K562 (cell line): Measurements from ENCODE around the gene IKBKG. TPM values are rescaled to one million over a fixed set of nuclear protein-coding genes. Genes with fewer than 3 reads are reported as not detected.

Experiments
- ATAC-seq: fragments of 200-7000 bp; cut with Tn5 transposase; 3 replicates; pipeline ENCODE4 v1.9.1; 2020; ENCODE audit warnings: moderate library complexity
- BruUV-seq: library from RNA; stranded (reverse); fragments of 400-500 nt; replicated peaks from 2 replicates; lab custom pipeline; 2021; lab: Mats Ljungman, UMichigan
- CTCF ChIA-PET: fragments of 300-600 bp; formaldehyde crosslinking; extraction: SDS; loops from one replicate; lab custom pipeline; 2021; ENCODE audit warnings: low intra/inter-chr PET ratio; lab: Yijun Ruan, JAX
- POLR2A ChIA-PET: fragments of 300-600, 350-650 bp; sonication (Branson Sonifier 250); formaldehyde crosslinking; extraction: SDS; loops from one replicate; lab custom pipeline; 2021; ENCODE audit warnings: antibody characterized with exemption, inconsistent platforms; lab: Yijun Ruan, JAX
- DNase-seq, 4 experiments: peaks; one replicate each; pipeline versions ENCODE4 v3.0.0 to v3.0.0-alpha.2; 2011 to 2018; ENCODE audit warnings: low spot score in 3 of 4, mixed read lengths in 3 of 4; ENCODE audit errors: extremely low read depth in 1 of 4
- FAIRE-seq: peaks from 2 replicates; lab custom pipeline; 2011; peaks lifted over from hg19 to GRCh38; lab: Jason Lieb, UNC
- H2AFZ ChIP-seq: 2 replicates; pipeline ENCODE4 v1.6.0; 2011; ENCODE audit warnings: low read depth, low read length, control low read depth, inconsistent platforms
- H3K27ac ChIP-seq: fragments of 200-600 bp; 3 replicates; pipeline ENCODE4 v1.8.0; 2011; ENCODE audit warnings: low read depth, mild to moderate bottlenecking, control low read depth, inconsistent platforms, low read length, moderate library complexity, mixed read lengths; ENCODE audit errors: extremely low read depth
- H3K27me3 ChIP-seq, 2 experiments: fragments of 300-600 bp in 1 of 2; 2 replicates in 1 of 2; 3 replicates in 1 of 2; pipeline versions ENCODE4 v1.6.0 to v1.8.0; 2011; ENCODE audit warnings: inconsistent platforms in 2 of 2, low read length in 2 of 2, mild to moderate bottlenecking in 1 of 2, mixed read lengths in 1 of 2, moderate library complexity in 1 of 2; ENCODE audit not compliant: control insufficient read depth in 2 of 2, insufficient read depth in 2 of 2
- H3K36me3 ChIP-seq: fragments of 300-600 bp; 3 replicates; pipeline ENCODE4 v1.8.0; 2011; ENCODE audit warnings: mild to moderate bottlenecking, low read length, inconsistent platforms; ENCODE audit not compliant: control insufficient read depth, insufficient read depth
- H3K4me1 ChIP-seq, 2 experiments: fragments of 200-600 bp in 1 of 2; replicated peaks in 1 of 2; 2 replicates in 1 of 2; 3 replicates in 1 of 2; pipeline versions ENCODE4 v1.5.1 to v1.8.0; 2011; ENCODE audit warnings: inconsistent platforms in 2 of 2, low read length in 2 of 2, mild to moderate bottlenecking in 1 of 2, mixed read lengths in 1 of 2, moderate library complexity in 1 of 2; ENCODE audit not compliant: control insufficient read depth in 2 of 2, insufficient read depth in 2 of 2
- H3K4me2 ChIP-seq: 2 replicates; pipeline ENCODE4 v1.6.1; 2011; ENCODE audit warnings: low read length, control low read depth, inconsistent platforms, mixed read lengths; ENCODE audit not compliant: insufficient read depth
- H3K4me3 ChIP-seq: fragments of 200-600 bp; sonication (generic), shearing (Covaris generic); 2 replicates; pipeline ENCODE4 v1.5.1; 2016; ENCODE audit warnings: control low read depth, inconsistent platforms
- H3K79me2 ChIP-seq: fragments of 200-600 bp; 3 replicates; pipeline ENCODE4 v1.8.0; 2011; ENCODE audit warnings: low read length, inconsistent platforms; ENCODE audit not compliant: control insufficient read depth, insufficient read depth
- H3K9ac ChIP-seq, 2 experiments: 2 replicates each; pipeline versions ENCODE4 v1.6.0 to v1.6.1; 2011; ENCODE audit warnings: low read depth in 2 of 2, low read length in 2 of 2, control low read depth in 1 of 2, inconsistent platforms in 1 of 2, mild to moderate bottlenecking in 1 of 2, mixed read lengths in 1 of 2; ENCODE audit not compliant: insufficient read depth in 1 of 2
- H3K9me1 ChIP-seq: one replicate; pipeline ENCODE4 v1.6.0; 2011; ENCODE audit warnings: inconsistent platforms, mild to moderate bottlenecking, low read length, moderate library complexity; ENCODE audit not compliant: control insufficient read depth, insufficient read depth
- H3K9me3 ChIP-seq: replicated peaks from 2 replicates; pipeline ENCODE4 v1.5.1; 2011; ENCODE audit warnings: low read depth, low read length, inconsistent platforms; ENCODE audit not compliant: control insufficient read depth, insufficient read depth
- H4K20me1 ChIP-seq: replicated peaks from 2 replicates; pipeline ENCODE4 v1.6.1; 2011; ENCODE audit warnings: low read length, inconsistent platforms, mixed read lengths; ENCODE audit not compliant: control insufficient read depth, insufficient read depth
- HNRNPLL ChIP-seq: fragments of 200-400 bp; formaldehyde crosslinking; IDR thresholded peaks from 2 replicates; pipeline ENCODE4 v1.6.1; 2017; ENCODE audit warnings: low read length, low read depth, mild to moderate bottlenecking; ENCODE audit not compliant: poor library complexity, severe bottlenecking
- NFXL1 ChIP-seq: fragments of 450-650 bp; formaldehyde crosslinking; IDR thresholded peaks from 2 replicates; pipeline ENCODE4 v1.4.0; 2021; ENCODE audit warnings: mild to moderate bottlenecking
- WGBS: fragments of 100-300 bp; shearing (Covaris generic); methylation state at CpG from one replicate; pipeline ENCODE4 v1.1.6; 2016; ENCODE audit warnings: low coverage, mixed read lengths; ENCODE audit not compliant: insufficient coverage; ENCODE audit errors: missing lambda C conversion rate; 5-methylcytosine and 5-hydroxymethylcytosine counted together
- in situ Hi-C: fragments of 300-500 bp; cut with MboI; formaldehyde crosslinking; loops from 4 replicates; pipeline ENCODE4 v1.15.0; 2018; ENCODE audit warnings: inconsistent platforms, mixed read lengths
- intact Hi-C: fragments of 100-400 bp; cut with micrococcal nuclease; formaldehyde crosslinking; loops from 2 replicates; pipeline ENCODE4 v1.14.2; 2022
- polyA plus RNA-seq, 8 experiments: library from polyadenylated mRNA; depleted of rRNA in 4 of 8; stranded (reverse) in 5 of 8; unstranded in 3 of 8; fragments of >200 nt; fragmentation: Nextera tagmentation in 2 of 8; fragmentation: Illumina TruSeq in 1 of 8; extraction: Ambion mirVana in 2 of 8; extraction: Trizol in 1 of 8; gene quantifications; 2 replicates each; pipeline versions ENCODE4 v1.2.1 to v1.2.3, GENCODE V29; 2011 to 2014; ENCODE audit warnings: inconsistent platforms in 1 of 8, missing spikeins in 1 of 8
- total RNA-seq, 7 experiments: library from RNA; depleted of rRNA in 6 of 7; stranded (reverse); fragments of >200 nt in 6 of 7; fragmentation: Illumina TruSeq in 2 of 7; extraction: Trizol in 2 of 7; gene quantifications; 2 replicates each; pipeline versions ENCODE4 v1.2.1 to v1.2.3, GENCODE V29; 2011 to 2021; ENCODE audit warnings: low replicate concordance in 1 of 7
- TF ChIP-seq, protein P1 (sequence below): sonication (generic); formaldehyde crosslinking; IDR thresholded peaks from 2 replicates; pipeline ENCODE4 v1.8.0; 2022; ENCODE audit warnings: mild to moderate bottlenecking, missing genetic modification reagents
- TF ChIP-seq, protein P2 (sequence below), 2 experiments: fragments of 450-650 bp in 1 of 2; sonication (generic) in 1 of 2; formaldehyde crosslinking in 1 of 2; IDR thresholded peaks in 1 of 2; conservative IDR thresholded peaks in 1 of 2; 2 replicates each; pipeline versions ENCODE4 v1.6.1 to v1.8.1; 2016 to 2023; ENCODE audit warnings: mild to moderate bottlenecking in 2 of 2, moderate library complexity in 2 of 2, inconsistent platforms in 1 of 2, missing genetic modification reagents in 1 of 2

Gene IKBKG
- total and polyA plus RNA-seq, 9 of the 15 experiments (the other 6 are each of a cell fraction or from before 2014, with no cell fraction given) = 0.68 to 60.0 (median 21.9) TPM

DNA sequence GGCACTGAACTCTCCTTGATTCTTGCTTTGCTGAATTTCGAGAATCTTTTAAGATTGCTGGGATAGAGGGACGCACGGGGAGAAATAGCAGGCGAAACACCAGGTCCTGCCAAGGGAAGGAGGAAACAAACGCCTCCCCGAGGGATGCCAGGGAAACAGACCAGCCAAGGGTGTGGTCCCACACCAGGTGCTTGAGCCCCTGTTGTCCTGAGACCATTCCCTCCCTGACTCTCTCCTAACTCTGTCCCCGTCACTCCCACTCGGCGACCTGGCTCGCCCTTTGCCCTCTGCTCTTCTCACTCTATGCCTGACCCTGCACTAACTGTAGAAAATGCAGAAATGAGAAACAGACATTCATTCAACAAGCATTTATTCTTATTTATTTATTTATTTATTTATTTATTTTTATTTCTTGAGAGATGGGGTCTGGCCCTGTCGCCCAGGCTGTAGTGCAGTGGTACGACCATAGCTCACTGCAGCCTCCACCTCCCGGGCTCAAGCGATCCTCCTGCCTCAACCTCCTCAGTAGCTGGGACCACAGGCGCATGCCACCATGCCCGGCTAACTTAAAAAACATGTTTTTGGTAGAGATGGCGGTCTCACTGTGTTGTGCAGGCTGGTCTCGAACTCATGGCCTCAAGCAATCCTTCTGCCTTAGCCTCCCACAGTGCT, 55.5 kb downstream of the IKBKG start (continued):
- TF ChIP-seq, protein P1, sequence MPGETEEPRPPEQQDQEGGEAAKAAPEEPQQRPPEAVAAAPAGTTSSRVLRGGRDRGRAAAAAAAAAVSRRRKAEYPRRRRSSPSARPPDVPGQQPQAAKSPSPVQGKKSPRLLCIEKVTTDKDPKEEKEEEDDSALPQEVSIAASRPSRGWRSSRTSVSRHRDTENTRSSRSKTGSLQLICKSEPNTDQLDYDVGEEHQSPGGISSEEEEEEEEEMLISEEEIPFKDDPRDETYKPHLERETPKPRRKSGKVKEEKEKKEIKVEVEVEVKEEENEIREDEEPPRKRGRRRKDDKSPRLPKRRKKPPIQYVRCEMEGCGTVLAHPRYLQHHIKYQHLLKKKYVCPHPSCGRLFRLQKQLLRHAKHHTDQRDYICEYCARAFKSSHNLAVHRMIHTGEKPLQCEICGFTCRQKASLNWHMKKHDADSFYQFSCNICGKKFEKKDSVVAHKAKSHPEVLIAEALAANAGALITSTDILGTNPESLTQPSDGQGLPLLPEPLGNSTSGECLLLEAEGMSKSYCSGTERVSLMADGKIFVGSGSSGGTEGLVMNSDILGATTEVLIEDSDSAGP (CRISPR knock-in tag) = no peak

- H3K36me3 ChIP-seq = no peaks in the 10 kb centered on the region
- H3K79me2 ChIP-seq = no peaks in the 10 kb centered on the region
- DNase-seq = no peak
- ChIA-PET CTCF (no interaction called here), POLR2A (no interaction called here)
- H3K4me3 ChIP-seq = no peak overlapping the region
- intact Hi-C loops (no loop called here), in situ Hi-C loops (no loop called here)
- no peak overlapping the region for H3K4me2 ChIP-seq
- peak overlapping the region in 1 of 2 experiments; percentile 7; a peak in 1 of 4 replicates for H3K9ac ChIP-seq
- peaks cover 20 to 55% of the 10 kb centered on the region in 2 experiments; a peak in 4 of 5 replicates for H3K27me3 ChIP-seq
- H3K27ac ChIP-seq = no peak overlapping the region
- H3K9me1 ChIP-seq = no peaks in the 10 kb centered on the region
- 6% methylated on average over 11 of the region's 13 CpGs for WGBS
- BruUV-seq = no TSS peak
- no peak overlapping the region for H2AFZ ChIP-seq
- FAIRE-seq = no peak
- no peaks in the 10 kb centered on the region; the same call in 1 of the 2 replicates for H4K20me1 ChIP-seq
- no peaks in the 10 kb centered on the region for H3K9me3 ChIP-seq
- ATAC-seq = no peak
- H3K4me1 ChIP-seq = peaks cover 0 to 9% of the 10 kb centered on the region in 2 experiments; a peak in 2 of 5 replicates
- TF ChIP-seq, protein P2, sequence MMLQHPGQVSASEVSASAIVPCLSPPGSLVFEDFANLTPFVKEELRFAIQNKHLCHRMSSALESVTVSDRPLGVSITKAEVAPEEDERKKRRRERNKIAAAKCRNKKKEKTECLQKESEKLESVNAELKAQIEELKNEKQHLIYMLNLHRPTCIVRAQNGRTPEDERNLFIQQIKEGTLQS (IDR thresholded peaks at IDR 0.05) = peak; percentile 29
- TF ChIP-seq, protein P2 (CRISPR knock-in tag; conservative IDR thresholded peaks at IDR 0.05) = no peak
- no peak for TF ChIP-seq NFXL1
- TF ChIP-seq HNRNPLL = no peak
Measured at GRCh38 chrX:154603438-154604430, 56.3 kb downstream of the IKBKG start.
